CD4-positive, alpha-beta memory T cell (primary cell): ENCODE data around the gene SELENON. TPM values are rescaled to one million over a fixed set of nuclear protein-coding genes. Genes with fewer than 3 reads are reported as not detected.

ENCODE experiments used
- CTCF ChIA-PET: fragments of 350-600 bp; sonication (Branson Sonifier 250); formaldehyde crosslinking; loops from one replicate; lab custom pipeline; 2021; ENCODE audit warnings: inconsistent platforms; ENCODE audit not compliant: partially characterized antibody; lab: Charles Lee
- POLR2A ChIA-PET: fragments of 350-600 bp; sonication (Branson Sonifier 250); formaldehyde crosslinking; loops from one replicate; lab custom pipeline; 2021; ENCODE audit not compliant: partially characterized antibody; lab: Charles Lee
- DNase-seq, 5 donors: peaks; one replicate each; pipeline versions ENCODE4 v3.0.0 to v3.0.0-alpha.2; 2020 to 2022; ENCODE audit warnings: mixed read lengths in 1 of 5
- H3K27ac ChIP-seq: one replicate; pipeline ENCODE4 v1.7.0; 2013; ENCODE audit warnings: low read depth, low read length
- H3K27me3 ChIP-seq: 2 replicates; pipeline ENCODE4 v1.7.0; 2013; ENCODE audit warnings: mild to moderate bottlenecking, low read length, moderate library complexity; ENCODE audit not compliant: insufficient read depth
- H3K36me3 ChIP-seq: 2 replicates; pipeline ENCODE4 v1.7.0; 2013; ENCODE audit warnings: mild to moderate bottlenecking, low read length, moderate library complexity; ENCODE audit not compliant: insufficient read depth
- H3K4me1 ChIP-seq: 2 replicates; pipeline ENCODE4 v1.7.0; 2013; ENCODE audit warnings: mild to moderate bottlenecking, low read length, moderate library complexity; ENCODE audit not compliant: insufficient read depth
- H3K4me3 ChIP-seq, 2 donors: one replicate each; pipeline ENCODE4 v1.7.0; 2013; ENCODE audit warnings: low read length in 2 of 2, mild to moderate bottlenecking in 1 of 2
- H3K9me3 ChIP-seq, 2 donors: one replicate each; pipeline ENCODE4 v1.7.0; 2013; ENCODE audit warnings: low read length in 2 of 2, control low read depth in 1 of 2; ENCODE audit not compliant: control insufficient read depth in 1 of 2
- H3K27ac Mint-ChIP-seq, 7 donors: one replicate each; pipeline ENCODE4 v1.8.0; 2020 to 2021; ENCODE audit warnings: mixed read lengths in 7 of 7, mild to moderate bottlenecking in 6 of 7, inconsistent platforms in 3 of 7, moderate library complexity in 3 of 7
- H3K27me3 Mint-ChIP-seq, 2 donors: one replicate each; pipeline ENCODE4 v1.8.0; 2020 to 2021; ENCODE audit warnings: mixed read lengths in 2 of 2
- H3K36me3 Mint-ChIP-seq, 2 donors: one replicate each; pipeline ENCODE4 v1.8.0; 2020 to 2021; ENCODE audit warnings: mixed read lengths in 2 of 2, inconsistent platforms in 1 of 2, mild to moderate bottlenecking in 1 of 2
- H3K4me1 Mint-ChIP-seq, 4 donors: one replicate each; pipeline ENCODE4 v1.8.0; 2020 to 2021; ENCODE audit warnings: mixed read lengths in 4 of 4, mild to moderate bottlenecking in 1 of 4
- H3K4me3 Mint-ChIP-seq, 8 donors: one replicate each; pipeline ENCODE4 v1.8.0; 2020 to 2021; ENCODE audit warnings: mixed read lengths in 8 of 8, mild to moderate bottlenecking in 7 of 8, moderate library complexity in 6 of 8, inconsistent platforms in 3 of 8
- H3K9me3 Mint-ChIP-seq, 8 donors: one replicate each; pipeline ENCODE4 v1.8.0; 2020 to 2021; ENCODE audit warnings: mixed read lengths in 8 of 8, mild to moderate bottlenecking in 5 of 8, inconsistent platforms in 3 of 8, moderate library complexity in 1 of 8
- intact Hi-C: fragments of 100-400 bp; cut with micrococcal nuclease; formaldehyde crosslinking; loops from one replicate; pipeline ENCODE4 v1.15.1; 2023
- polyA plus RNA-seq, 2 donors: library from polyadenylated mRNA; unstranded; fragments of 300-500 nt; fragmentation: Illumina TruSeq; gene quantifications; one replicate each; pipeline ENCODE4 v1.2.3, GENCODE V29; 2021
- total RNA-seq, 2 experiments: library from RNA; stranded (reverse); gene quantifications; one replicate each; pipeline ENCODE4 v1.2.3, GENCODE V29; 2021

SELENON gene
- total and polyA plus RNA-seq, 4 experiments from 2014 or later = 0.65 to 26.2 (median 15.6) TPM

DNA sequence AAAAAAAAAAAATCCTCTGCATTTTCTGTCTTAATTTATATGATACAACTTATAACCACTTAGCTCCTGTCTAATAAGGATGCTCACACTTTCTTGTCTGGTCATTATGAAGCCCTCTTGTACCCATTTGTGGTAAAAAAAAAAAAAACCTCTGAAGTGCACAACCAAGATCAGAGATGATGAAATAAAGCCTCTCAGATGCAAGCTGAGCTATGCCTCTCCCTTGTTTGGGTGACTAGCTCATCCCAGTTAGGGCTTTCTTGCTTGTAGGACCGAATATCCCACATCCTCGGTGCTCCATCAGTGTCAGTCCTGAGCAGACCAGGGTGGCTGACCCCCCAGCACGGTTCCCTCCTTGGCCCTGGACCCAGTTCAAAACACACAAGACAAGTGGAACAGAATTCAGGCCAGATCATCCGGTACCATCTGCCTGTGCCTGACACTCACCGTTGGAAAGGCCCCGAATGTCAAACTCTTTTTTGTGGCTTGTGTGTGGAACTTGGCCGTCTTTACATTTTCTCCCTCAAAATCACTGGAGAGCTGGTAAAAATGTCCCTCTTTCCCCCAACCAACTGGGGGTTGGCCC lies 6.3 kb upstream of the SELENON start:
- peaks cover 28% of the 10 kb centered on the region for H3K4me1 ChIP-seq
- peak overlapping the region in 1 of 8 donors; percentile 39 for H3K4me3 Mint-ChIP-seq
- ChIA-PET CTCF (interaction anchor here (0.6 to 13.3 kb wide), 6 partner anchors 17 to 275 kb away, joined by 3 to 218 read pairs (median 5); no protein-coding TSS in a partner anchor), POLR2A (interaction anchor here (0.6 to 5.1 kb wide), 4 partner anchors 19 to 176 kb away, joined by 3 to 46 read pairs (median 4); partner anchors contain the start of gene MAN1C1)
- peaks cover 0 to 2% (median 0%) of the 10 kb centered on the region in 8 donors for H3K9me3 Mint-ChIP-seq
- H3K4me3 ChIP-seq = no peak overlapping the region
- H3K36me3 Mint-ChIP-seq = peaks cover 5 to 6% of the 10 kb centered on the region in 2 donors
- no peaks in the 10 kb centered on the region for H3K36me3 ChIP-seq
- H3K27ac ChIP-seq = no peak overlapping the region
- intact Hi-C loops = loop anchor here (10.0 kb wide), 1 partner anchor 549 kb away; the partner anchor contains the start of gene RSRP1
- H3K9me3 ChIP-seq = no peaks in the 10 kb centered on the region
- no peaks in the 10 kb centered on the region for H3K27me3 ChIP-seq
- peak overlapping the region in 5 of 7 donors; percentile 42 to 91 (median 70) for H3K27ac Mint-ChIP-seq
- DNase-seq = no peak
- H3K27me3 Mint-ChIP-seq = peaks cover 0 to 2% of the 10 kb centered on the region in 2 donors
- peaks cover 22 to 45% (median 31%) of the 10 kb centered on the region in 4 donors for H3K4me1 Mint-ChIP-seq

DNA sequence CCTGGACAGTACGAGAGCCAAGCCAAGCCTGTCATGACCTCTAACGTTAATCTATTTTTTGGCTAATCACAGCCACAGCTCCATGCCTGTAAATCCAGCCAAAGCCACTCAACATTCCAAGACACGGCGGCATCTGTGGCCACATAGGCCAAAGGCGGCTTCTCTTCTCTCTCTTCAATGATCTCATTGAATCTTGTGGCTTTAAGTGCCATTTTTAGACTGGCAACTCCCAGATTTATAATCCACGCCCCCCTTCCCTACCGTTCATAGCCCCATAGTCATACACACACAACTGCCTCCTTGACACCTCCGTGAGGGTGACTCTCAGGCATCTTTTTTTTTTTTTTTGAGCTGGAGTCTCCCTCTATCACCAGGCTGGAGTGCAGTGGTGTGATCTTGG lies 5.7 kb upstream of the SELENON start:
- H3K4me1 ChIP-seq = peaks cover 34% of the 10 kb centered on the region
- no peak overlapping the region for H3K4me3 ChIP-seq
- Mint-ChIP-seq H3K27ac (peak overlapping the region in 3 of 7 donors; percentile 43 to 78 (median 47)), H3K27me3 (peaks cover 0 to 2% of the 10 kb centered on the region in 2 donors), H3K4me3 (no peak overlapping the region), H3K9me3 (peaks cover 0 to 2% (median 0%) of the 10 kb centered on the region in 8 donors), H3K36me3 (peaks cover 5 to 6% of the 10 kb centered on the region in 2 donors), H3K4me1 (peaks cover 23 to 52% (median 34%) of the 10 kb centered on the region in 4 donors)
- H3K36me3 ChIP-seq = no peaks in the 10 kb centered on the region
- H3K9me3 ChIP-seq = no peaks in the 10 kb centered on the region
- no peaks in the 10 kb centered on the region for H3K27me3 ChIP-seq
- H3K27ac ChIP-seq = no peak overlapping the region
- intact Hi-C loops = loop anchor here (10.0 kb wide), 1 partner anchor 550 kb away; the partner anchor contains the start of gene RSRP1
- ChIA-PET POLR2A (interaction anchor here (1.5 to 5.1 kb wide), 2 partner anchors 20 to 177 kb away, joined by 5 to 46 read pairs; partner anchors contain the start of gene MAN1C1), CTCF (interaction anchor here (0.7 to 13.3 kb wide), 5 partner anchors 19 to 289 kb away, joined by 3 to 218 read pairs (median 6); no protein-coding TSS in a partner anchor)
- no peak for DNase-seq

DNA sequence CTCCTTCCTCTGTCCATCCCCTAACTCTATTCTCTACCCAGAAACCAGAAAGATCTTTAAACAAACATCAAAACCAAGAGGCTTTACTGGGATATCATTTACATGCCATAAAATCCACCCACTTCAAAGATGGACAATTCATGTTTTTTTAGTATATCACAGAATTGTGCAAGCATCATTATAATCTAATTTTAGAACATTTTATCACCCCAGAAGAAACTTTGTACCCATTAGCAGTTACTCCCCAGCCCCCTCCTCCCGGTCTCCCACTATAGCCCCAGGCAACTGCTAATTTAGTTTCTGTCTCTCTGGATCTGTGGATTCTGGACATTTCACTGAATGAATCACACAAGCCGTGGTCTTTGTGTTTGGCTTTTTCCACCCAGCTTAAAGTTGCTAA lies 4.8 kb upstream of the SELENON start:
- Histone ChIP-seq H3K36me3 (no peaks in the 10 kb centered on the region), H3K9me3 (no peaks in the 10 kb centered on the region), H3K4me1 (peaks cover 39% of the 10 kb centered on the region), H3K27ac (no peak overlapping the region), H3K27me3 (no peaks in the 10 kb centered on the region), H3K4me3 (no peak overlapping the region)
- Mint-ChIP-seq H3K4me1 (peaks cover 25 to 53% (median 37%) of the 10 kb centered on the region in 4 donors), H3K4me3 (peak overlapping the region in 1 of 8 donors; percentile 38), H3K9me3 (peaks cover 0 to 2% (median 0%) of the 10 kb centered on the region in 8 donors), H3K36me3 (peaks cover 2 to 3% of the 10 kb centered on the region in 2 donors), H3K27me3 (peaks cover 0 to 2% of the 10 kb centered on the region in 2 donors), H3K27ac (peak overlapping the region; percentile 0 to 95 (median 36))
- intact Hi-C loops = loop anchor here (5.0 to 10.0 kb wide), 3 partner anchors 118 to 550 kb away; partner anchors contain the start of gene RSRP1
- ChIA-PET CTCF (interaction anchor here (0.7 to 13.3 kb wide), 7 partner anchors 15 to 290 kb away, joined by 3 to 218 read pairs (median 6); no protein-coding TSS in a partner anchor), POLR2A (interaction anchor here (1.1 to 5.1 kb wide), 3 partner anchors 20 to 178 kb away, joined by 3 to 46 read pairs (median 17); partner anchors contain the start of gene MAN1C1)
- DNase-seq = no peak

DNA sequence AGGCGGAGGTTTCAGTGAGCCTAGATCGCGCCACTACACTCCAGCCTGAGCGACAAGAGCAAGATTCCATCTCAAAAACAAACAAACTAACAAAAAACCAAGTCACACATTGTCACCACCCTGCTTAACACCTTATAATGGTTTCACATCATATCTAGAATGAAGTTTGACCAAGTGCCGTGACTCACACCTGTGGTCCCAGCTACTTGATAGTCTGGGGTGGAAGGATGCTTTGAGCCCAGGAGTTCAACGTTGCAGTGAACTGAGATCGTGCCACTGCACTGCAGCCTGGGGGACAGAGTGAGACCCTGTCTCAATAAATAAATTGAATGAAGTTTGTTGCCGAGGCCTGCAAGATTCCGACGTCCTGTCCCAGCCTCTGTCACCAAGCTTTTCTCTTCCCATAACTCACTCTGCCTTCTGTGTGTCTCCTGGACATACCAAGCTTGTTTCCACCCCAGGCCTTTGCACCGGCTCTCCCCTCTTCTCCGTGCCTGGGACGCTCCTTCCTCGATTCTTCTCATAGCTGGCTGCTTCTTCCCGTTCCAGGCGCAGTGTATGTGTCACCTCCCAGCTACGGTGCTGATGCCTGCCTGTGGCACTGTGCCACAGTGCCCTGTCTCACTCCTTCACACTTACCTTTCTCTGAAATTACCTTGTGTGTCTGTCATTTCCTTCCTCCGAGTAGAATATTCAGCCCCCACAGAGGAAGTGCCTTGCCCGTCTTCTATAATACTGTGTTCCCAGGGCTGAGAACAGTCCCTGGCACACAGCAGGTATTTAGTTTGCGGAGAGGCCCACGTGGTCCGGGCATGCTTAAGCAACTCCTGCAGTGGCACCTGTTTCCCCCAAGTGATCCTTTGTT lies 3.8 kb upstream of the SELENON start:
- Mint-ChIP-seq H3K9me3 (peaks cover 0 to 2% (median 0%) of the 10 kb centered on the region in 8 donors), H3K27ac (peak overlapping the region; percentile 86 to 98 (median 95)), H3K4me1 (peaks cover 30 to 61% (median 45%) of the 10 kb centered on the region in 4 donors), H3K36me3 (peaks cover 0 to 3% of the 10 kb centered on the region in 2 donors), H3K4me3 (peak overlapping the region in 7 of 8 donors; percentile 58 to 88 (median 82)), H3K27me3 (peaks cover 0 to 2% of the 10 kb centered on the region in 2 donors)
- peaks cover 47% of the 10 kb centered on the region for H3K4me1 ChIP-seq
- no peaks in the 10 kb centered on the region for H3K27me3 ChIP-seq
- no peaks in the 10 kb centered on the region for H3K36me3 ChIP-seq
- H3K27ac ChIP-seq = peak overlapping the region; percentile 45
- H3K4me3 ChIP-seq = no peak overlapping the region
- intact Hi-C loops = loop anchor here (1.0 to 10.0 kb wide), 6 partner anchors 21 to 551 kb away; partner anchors contain the start of gene RSRP1
- CTCF ChIA-PET = interaction anchor here (1.0 to 13.3 kb wide), 10 partner anchors 9 to 292 kb away, joined by 3 to 218 read pairs (median 5); no protein-coding TSS in a partner anchor
- peak in 2 of 5 donors; percentile 62 to 78 for DNase-seq
- no peaks in the 10 kb centered on the region for H3K9me3 ChIP-seq
- POLR2A ChIA-PET = interaction anchor here (1.1 to 5.3 kb wide), 4 partner anchors 20 to 186 kb away, joined by 3 to 46 read pairs (median 27); partner anchors contain the start of gene MAN1C1

DNA sequence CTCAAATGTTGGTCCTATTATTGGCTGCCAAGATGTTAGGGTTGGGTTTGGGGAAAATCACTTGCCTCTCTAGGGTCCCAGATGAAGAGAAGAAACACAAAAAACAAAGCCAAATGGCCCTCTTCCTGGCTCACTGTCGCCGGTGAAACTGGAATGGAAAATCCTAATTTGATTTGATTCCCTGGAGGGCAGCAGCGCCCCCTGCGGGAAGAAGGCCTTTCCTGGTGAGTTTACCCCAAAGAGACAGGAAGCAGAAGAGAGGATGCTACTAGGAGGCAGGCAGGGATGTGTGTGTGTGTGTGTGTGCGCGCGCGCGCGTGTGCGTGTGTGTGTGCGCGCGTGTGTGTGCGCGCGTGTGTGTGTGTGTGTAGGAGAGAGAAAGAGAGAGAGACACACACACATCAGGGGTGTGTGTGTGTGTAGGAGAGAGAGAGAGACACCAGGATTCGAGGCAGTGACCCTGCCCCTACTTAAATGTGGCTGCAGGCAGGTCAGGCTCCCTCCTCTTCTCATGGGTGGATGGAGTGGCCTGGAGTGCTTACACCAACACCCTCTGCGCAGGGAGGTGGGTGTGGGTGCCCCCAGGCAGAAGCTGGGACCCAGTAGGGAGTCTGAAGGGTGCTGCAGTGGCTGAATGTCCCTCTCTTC lies 3.1 kb upstream of the SELENON start:
- peak overlapping the region; percentile 58 to 88 (median 80) for H3K4me3 Mint-ChIP-seq
- peaks cover 0 to 3% of the 10 kb centered on the region in 2 donors for H3K36me3 Mint-ChIP-seq
- ChIA-PET CTCF (interaction anchor here (0.8 to 13.3 kb wide), 13 partner anchors 11 to 293 kb away, joined by 3 to 218 read pairs (median 6); no protein-coding TSS in a partner anchor), POLR2A (interaction anchor here (1.0 to 5.3 kb wide), 6 partner anchors 21 to 247 kb away, joined by 3 to 46 read pairs (median 22); partner anchors contain the start of gene MAN1C1)
- H3K9me3 Mint-ChIP-seq = peaks cover 0 to 2% (median 0%) of the 10 kb centered on the region in 8 donors
- Histone ChIP-seq H3K4me3 (peak overlapping the region in 1 of 2 donors; percentile 44), H3K4me1 (peaks cover 54% of the 10 kb centered on the region), H3K27ac (peak overlapping the region; percentile 45), H3K27me3 (no peaks in the 10 kb centered on the region), H3K36me3 (no peaks in the 10 kb centered on the region), H3K9me3 (no peaks in the 10 kb centered on the region)
- peak; percentile 78 to 87 (median 81) for DNase-seq
- peaks cover 32 to 66% (median 49%) of the 10 kb centered on the region in 4 donors for H3K4me1 Mint-ChIP-seq
- peaks cover 0 to 2% of the 10 kb centered on the region in 2 donors for H3K27me3 Mint-ChIP-seq
- peak overlapping the region; percentile 86 to 98 (median 95) for H3K27ac Mint-ChIP-seq
- intact Hi-C loops = loop anchor here (1.0 to 10.0 kb wide), 7 partner anchors 22 to 552 kb away; partner anchors contain the start of gene RSRP1
